IMR-90 (cell line): ENCODE data around the gene KIF21A. TPM values are rescaled to one million over a fixed set of nuclear protein-coding genes. Genes with fewer than 3 reads are reported as not detected.

Experiments
- ATAC-seq: fragments of 200-7000 bp; cut with Tn5 transposase; 2 replicates; pipeline ENCODE4 v1.9.1; 2020; ENCODE audit warnings: low read depth, mild to moderate bottlenecking, moderate library complexity
- BruUV-seq: library from RNA; stranded (reverse); fragments of 400-500 nt; replicated peaks from 2 replicates; lab custom pipeline; 2021; lab: Mats Ljungman, UMichigan
- CTCF ChIA-PET: fragments of 300-600 bp; formaldehyde crosslinking; extraction: SDS; loops from one replicate; lab custom pipeline; 2021; ENCODE audit warnings: antibody characterized with exemption; lab: Yijun Ruan, JAX
- POLR2A ChIA-PET: fragments of 300-600 bp; sonication (Branson Sonifier 250); formaldehyde crosslinking; loops from one replicate; lab custom pipeline; 2022; ENCODE audit warnings: antibody characterized with exemption; ENCODE audit not compliant: unreplicated experiment; lab: Charles Lee
- DNase-seq: peaks from one replicate; pipeline ENCODE4 v3.0.0; 2013
- H2AFZ ChIP-seq: replicated peaks from 2 replicates; pipeline ENCODE3; 2013; ENCODE audit warnings: low read length, mild to moderate bottlenecking; ENCODE audit not compliant: poor library complexity
- H2AK5ac ChIP-seq: 2 replicates; pipeline ENCODE4 v1.6.1; 2013; ENCODE audit warnings: low read depth, low read length, inconsistent platforms
- H2AK9ac ChIP-seq: replicated peaks from 2 replicates; pipeline ENCODE3; 2013; ENCODE audit warnings: mild to moderate bottlenecking, low read depth, low read length, moderate library complexity; ENCODE audit not compliant: poor library complexity
- H2BK120ac ChIP-seq: 2 replicates; pipeline ENCODE4 v1.6.1; 2013; ENCODE audit warnings: low read depth, low read length, inconsistent platforms
- H2BK15ac ChIP-seq: 3 replicates; pipeline ENCODE4 v1.6.1; 2013; ENCODE audit warnings: low read depth, low read length, inconsistent platforms
- H2BK20ac ChIP-seq: 2 replicates; pipeline ENCODE4 v1.6.1; 2013; ENCODE audit warnings: low read depth, mild to moderate bottlenecking, inconsistent platforms, low read length, moderate library complexity
- H2BK5ac ChIP-seq: 2 replicates; pipeline ENCODE4 v1.6.1; 2013; ENCODE audit warnings: mild to moderate bottlenecking, low read depth, low read length, inconsistent platforms; ENCODE audit not compliant: poor library complexity, severe bottlenecking
- H3K14ac ChIP-seq: replicated peaks from 2 replicates; pipeline ENCODE4 v1.6.1; 2013; ENCODE audit warnings: low read depth, low read length, inconsistent platforms
- H3K18ac ChIP-seq: 2 replicates; pipeline ENCODE4 v1.6.1; 2013; ENCODE audit warnings: low read depth, low read length, control low read depth
- H3K23ac ChIP-seq: 2 replicates; pipeline ENCODE4 v1.6.1; 2013; ENCODE audit warnings: low read depth, low read length, inconsistent platforms
- H3K27ac ChIP-seq: 2 replicates; pipeline ENCODE4 v1.5.1; 2013; ENCODE audit warnings: mild to moderate bottlenecking, control low read depth, low read length; ENCODE audit not compliant: insufficient read depth
- H3K27me3 ChIP-seq: 2 replicates; pipeline ENCODE4 v1.6.1; 2013; ENCODE audit warnings: low read length; ENCODE audit not compliant: control insufficient read depth, insufficient read depth
- H3K36me3 ChIP-seq: 2 replicates; pipeline ENCODE4 v1.6.1; 2013; ENCODE audit warnings: low read length, mixed read lengths; ENCODE audit not compliant: control insufficient read depth, insufficient read depth
- H3K4ac ChIP-seq: 2 replicates; pipeline ENCODE4 v1.6.1; 2013; ENCODE audit warnings: low read depth, low read length, inconsistent platforms
- H3K4me1 ChIP-seq: 2 replicates; pipeline ENCODE4 v1.6.1; 2013; ENCODE audit warnings: low read length, mixed read lengths; ENCODE audit not compliant: control insufficient read depth, insufficient read depth
- H3K4me2 ChIP-seq: 2 replicates; pipeline ENCODE4 v1.6.1; 2013; ENCODE audit warnings: low read depth, mild to moderate bottlenecking, control low read depth, low read length, moderate library complexity
- H3K4me3 ChIP-seq: 2 replicates; pipeline ENCODE4 v1.5.1; 2013; ENCODE audit warnings: low read depth, mild to moderate bottlenecking, control low read depth, low read length, moderate library complexity; ENCODE audit not compliant: insufficient read depth
- H3K56ac ChIP-seq: 2 replicates; pipeline ENCODE4 v1.6.1; 2013; ENCODE audit warnings: low read length, inconsistent platforms; ENCODE audit not compliant: insufficient read depth; ENCODE audit errors: extremely low read depth
- H3K79me1 ChIP-seq, 2 experiments: 2 replicates each; pipeline ENCODE4 v1.6.1; 2013; ENCODE audit warnings: low read length in 2 of 2, inconsistent platforms in 1 of 2, low read depth in 1 of 2
- H3K9ac ChIP-seq: 2 replicates; pipeline ENCODE4 v1.6.1; 2013; ENCODE audit warnings: low read depth, low read length, control low read depth
- H3K9me1 ChIP-seq: 2 replicates; pipeline ENCODE4 v1.6.1; 2013; ENCODE audit warnings: low read length, inconsistent platforms; ENCODE audit not compliant: insufficient read depth
- H3K9me3 ChIP-seq: 2 replicates; pipeline ENCODE4 v1.6.1; 2013; ENCODE audit warnings: low read length; ENCODE audit not compliant: control insufficient read depth, insufficient read depth
- H4K20me1 ChIP-seq: 2 replicates; pipeline ENCODE4 v1.6.1; 2013; ENCODE audit warnings: low read length, inconsistent platforms; ENCODE audit not compliant: insufficient read depth
- H4K5ac ChIP-seq: 2 replicates; pipeline ENCODE4 v1.6.1; 2013; ENCODE audit warnings: mild to moderate bottlenecking, low read depth, low read length, control low read depth
- H4K8ac ChIP-seq, 2 experiments: 2 replicates each; pipeline ENCODE4 v1.6.1; 2013; ENCODE audit warnings: low read depth in 2 of 2, low read length in 2 of 2, control low read depth in 1 of 2, inconsistent platforms in 1 of 2
- H4K91ac ChIP-seq: 2 replicates; pipeline ENCODE4 v1.6.1; 2013; ENCODE audit warnings: low read depth, low read length, inconsistent platforms; ENCODE audit not compliant: insufficient read depth
- BHLHE40 ChIP-seq: fragments of 150-350 bp; IDR thresholded peaks from 2 replicates; pipeline ENCODE4 v1.6.1; 2016; ENCODE audit warnings: mild to moderate bottlenecking, low read depth, low read length
- CEBPB ChIP-seq: IDR thresholded peaks from 2 replicates; pipeline ENCODE4 v1.6.1; 2012; ENCODE audit warnings: low read depth, low read length, improper control_type of control experiment
- CHD1 ChIP-seq: IDR thresholded peaks from 2 replicates; pipeline ENCODE4 v1.6.1; 2012; ENCODE audit warnings: low read depth, low read length, improper control_type of control experiment
- FOS ChIP-seq: fragments of 150-350 bp; IDR thresholded peaks from 2 replicates; pipeline ENCODE4 v1.6.1; 2016; ENCODE audit warnings: low read depth, low read length
- MAFK ChIP-seq: IDR thresholded peaks from 2 replicates; pipeline ENCODE4 v1.6.1; 2012; ENCODE audit warnings: low read depth, low read length, improper control_type of control experiment
- MAZ ChIP-seq: IDR thresholded peaks from 2 replicates; pipeline ENCODE4 v1.6.1; 2012; ENCODE audit warnings: low read depth, mild to moderate bottlenecking, low read length, improper control_type of control experiment, moderate library complexity, borderline replicate concordance
- MXI1 ChIP-seq: IDR thresholded peaks from 2 replicates; pipeline ENCODE4 v1.6.1; 2012; ENCODE audit warnings: low read depth, mild to moderate bottlenecking, low read length, moderate library complexity, borderline replicate concordance
- NFE2L2 ChIP-seq: fragments of 150-350 bp; IDR thresholded peaks from 2 replicates; pipeline ENCODE4 v1.6.1; 2016; ENCODE audit warnings: low read depth, mild to moderate bottlenecking, low read length
- POLR2A ChIP-seq: IDR thresholded peaks from 2 replicates; pipeline ENCODE4 v1.6.1; 2012; ENCODE audit warnings: mild to moderate bottlenecking, low read depth, low read length
- RAD21 ChIP-seq: IDR thresholded peaks from 2 replicates; pipeline ENCODE4 v1.6.1; 2012; ENCODE audit warnings: low read length, improper control_type of control experiment
- RCOR1 ChIP-seq: IDR thresholded peaks from 2 replicates; pipeline ENCODE4 v1.6.1; 2012; ENCODE audit warnings: mild to moderate bottlenecking, low read length, improper control_type of control experiment; ENCODE audit not compliant: insufficient replicate concordance
- RFX5 ChIP-seq: IDR thresholded peaks from 2 replicates; pipeline ENCODE4 v1.8.0; 2012; ENCODE audit warnings: low read depth, mild to moderate bottlenecking, low read length, moderate library complexity
- SMC3 ChIP-seq: fragments of 150-350 bp; IDR thresholded peaks from 2 replicates; pipeline ENCODE4 v1.6.1; 2016; ENCODE audit warnings: low read depth, mild to moderate bottlenecking, antibody characterized with exemption, low read length, moderate library complexity
- WGBS, 2 experiments: methylation state at CpG; one replicate each; pipeline versions ENCODE4 v1.1.5 to v1.1.7; 2013; ENCODE audit warnings: missing lambda C conversion rate in 2 of 2; ENCODE audit not compliant: insufficient read length in 1 of 2; ENCODE audit errors: extremely low coverage in 2 of 2; 5-methylcytosine and 5-hydroxymethylcytosine counted together
- dilution Hi-C: fragments of 300-500 bp; cut with HindIII; formaldehyde crosslinking; loops from one replicate; pipeline ENCODE4 v1.14.3; 2018; ENCODE audit warnings: low sequenced_read_pairs; ENCODE audit not compliant: unreplicated experiment
- in situ Hi-C: fragments of 300-500 bp; cut with MboI; formaldehyde crosslinking; loops from 3 replicates; pipeline ENCODE4 v1.14.3; 2019; ENCODE audit warnings: low sequenced_read_pairs, inconsistent platforms, mixed read lengths
- intact Hi-C: fragments of 100-400 bp; cut with micrococcal nuclease; formaldehyde crosslinking; loops from 2 replicates; pipeline ENCODE4 v1.10.0; 2022
- polyA plus RNA-seq, 3 experiments: library from polyadenylated mRNA; depleted of rRNA; stranded (reverse); fragments of >200 nt; gene quantifications; 2 replicates each; pipeline ENCODE4 v1.2.3, GENCODE V29; 2012; ENCODE audit warnings: low replicate concordance in 1 of 3
- total RNA-seq: library from RNA; depleted of rRNA; stranded (reverse); fragments of >200 nt; gene quantifications from 2 replicates; pipeline ENCODE4 v1.2.3, GENCODE V29; 2012
- TF ChIP-seq, protein P1 (sequence below): conservative IDR thresholded peaks from 2 replicates; pipeline ENCODE4 v1.5.1; 2012; ENCODE audit warnings: mild to moderate bottlenecking, low read depth, low read length, improper control_type of control experiment
- TF ChIP-seq, protein P2 (sequence below): fragments of 150-350 bp; IDR thresholded peaks from 2 replicates; pipeline ENCODE4 v1.6.1; 2017; ENCODE audit warnings: mild to moderate bottlenecking, antibody characterized with exemption, low read length, low read depth
- TF ChIP-seq, protein P3 (sequence below): fragments of 150-350 bp; IDR thresholded peaks from 2 replicates; pipeline ENCODE4 v1.6.1; 2016; ENCODE audit warnings: low read depth, mild to moderate bottlenecking, low read length, moderate library complexity, borderline replicate concordance

The KIF21A gene
- total and polyA plus RNA-seq, 2 of the 4 experiments (the other 2 are of a cell fraction): 0.38 to 1.1 TPM

DNA sequence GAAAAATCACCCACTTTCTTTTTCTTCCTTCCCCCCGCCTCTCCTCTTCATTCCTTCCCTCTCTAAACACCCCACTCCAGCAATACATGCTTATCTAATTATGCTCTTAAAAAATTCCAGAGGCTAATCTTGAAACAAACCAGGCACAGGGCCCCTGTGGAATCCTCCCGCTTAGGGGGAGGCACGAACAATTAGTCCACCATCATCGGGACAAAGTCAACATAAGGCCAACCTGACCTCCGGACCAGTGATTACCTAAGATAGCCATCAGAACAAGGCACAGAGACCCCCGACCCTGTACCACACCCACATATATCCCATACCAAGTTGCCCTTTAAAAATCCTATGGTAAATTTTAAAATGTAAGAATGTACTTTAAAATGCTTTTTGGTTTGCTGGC is 47.1 kb downstream of the KIF21A start:
- intact Hi-C loops: no loop called here
- no peak overlapping the region for H3K27ac ChIP-seq

More for the DNA sequence above, 47.1 kb downstream of the KIF21A start:
- DNase-seq (no peak), ATAC-seq (no peak)
- H2BK5ac ChIP-seq: no peak overlapping the region
- H3K4ac ChIP-seq: no peak overlapping the region
- H3K4me3 ChIP-seq: no peak overlapping the region
- no peak overlapping the region for H3K56ac ChIP-seq
- no peaks in the 10 kb centered on the region for H3K36me3 ChIP-seq
- no peak overlapping the region for H3K4me2 ChIP-seq
- POLR2A ChIA-PET: no interaction called here
- H2BK120ac ChIP-seq: no peak overlapping the region
- in situ Hi-C loops: no loop called here
- no peak overlapping the region for H3K9ac ChIP-seq
- no peaks in the 10 kb centered on the region for H3K9me1 ChIP-seq
- H4K8ac ChIP-seq: no peak overlapping the region
- H3K79me1 ChIP-seq: no peaks in the 10 kb centered on the region
- no peaks in the 10 kb centered on the region for H3K27me3 ChIP-seq
- H2AFZ ChIP-seq: no peak overlapping the region
- H3K14ac ChIP-seq: no peak overlapping the region
- H2AK9ac ChIP-seq: no peak overlapping the region
- H3K4me1 ChIP-seq: no peaks in the 10 kb centered on the region
- dilution Hi-C loops: no loop called here
- WGBS, 2 experiments: no CpG with 5 or more reads among the region's 6 CpGs
- no peaks in the 10 kb centered on the region; the same call in 1 of the 2 replicates for H3K9me3 ChIP-seq
- no peak overlapping the region for H4K91ac ChIP-seq
- no peak overlapping the region for H2AK5ac ChIP-seq
- H4K5ac ChIP-seq: no peak overlapping the region
- H4K20me1 ChIP-seq: no peaks in the 10 kb centered on the region
- H2BK20ac ChIP-seq: no peak overlapping the region
- no peak overlapping the region for H3K23ac ChIP-seq
- CTCF ChIA-PET: no interaction called here
- no peak overlapping the region for H3K18ac ChIP-seq
- BruUV-seq: no TSS peak
- no peak for TF ChIP-seq RCOR1
- TF ChIP-seq, protein P1, sequence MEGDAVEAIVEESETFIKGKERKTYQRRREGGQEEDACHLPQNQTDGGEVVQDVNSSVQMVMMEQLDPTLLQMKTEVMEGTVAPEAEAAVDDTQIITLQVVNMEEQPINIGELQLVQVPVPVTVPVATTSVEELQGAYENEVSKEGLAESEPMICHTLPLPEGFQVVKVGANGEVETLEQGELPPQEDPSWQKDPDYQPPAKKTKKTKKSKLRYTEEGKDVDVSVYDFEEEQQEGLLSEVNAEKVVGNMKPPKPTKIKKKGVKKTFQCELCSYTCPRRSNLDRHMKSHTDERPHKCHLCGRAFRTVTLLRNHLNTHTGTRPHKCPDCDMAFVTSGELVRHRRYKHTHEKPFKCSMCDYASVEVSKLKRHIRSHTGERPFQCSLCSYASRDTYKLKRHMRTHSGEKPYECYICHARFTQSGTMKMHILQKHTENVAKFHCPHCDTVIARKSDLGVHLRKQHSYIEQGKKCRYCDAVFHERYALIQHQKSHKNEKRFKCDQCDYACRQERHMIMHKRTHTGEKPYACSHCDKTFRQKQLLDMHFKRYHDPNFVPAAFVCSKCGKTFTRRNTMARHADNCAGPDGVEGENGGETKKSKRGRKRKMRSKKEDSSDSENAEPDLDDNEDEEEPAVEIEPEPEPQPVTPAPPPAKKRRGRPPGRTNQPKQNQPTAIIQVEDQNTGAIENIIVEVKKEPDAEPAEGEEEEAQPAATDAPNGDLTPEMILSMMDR: no peak
- TF ChIP-seq NFE2L2: no peak
- TF ChIP-seq RFX5: no peak
- TF ChIP-seq, protein P2, sequence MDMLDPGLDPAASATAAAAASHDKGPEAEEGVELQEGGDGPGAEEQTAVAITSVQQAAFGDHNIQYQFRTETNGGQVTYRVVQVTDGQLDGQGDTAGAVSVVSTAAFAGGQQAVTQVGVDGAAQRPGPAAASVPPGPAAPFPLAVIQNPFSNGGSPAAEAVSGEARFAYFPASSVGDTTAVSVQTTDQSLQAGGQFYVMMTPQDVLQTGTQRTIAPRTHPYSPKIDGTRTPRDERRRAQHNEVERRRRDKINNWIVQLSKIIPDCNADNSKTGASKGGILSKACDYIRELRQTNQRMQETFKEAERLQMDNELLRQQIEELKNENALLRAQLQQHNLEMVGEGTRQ: no peak
- no peak for TF ChIP-seq RAD21
- TF ChIP-seq POLR2A: no peak
- no peak for TF ChIP-seq SMC3
- TF ChIP-seq MXI1: no peak
- TF ChIP-seq, protein P3, sequence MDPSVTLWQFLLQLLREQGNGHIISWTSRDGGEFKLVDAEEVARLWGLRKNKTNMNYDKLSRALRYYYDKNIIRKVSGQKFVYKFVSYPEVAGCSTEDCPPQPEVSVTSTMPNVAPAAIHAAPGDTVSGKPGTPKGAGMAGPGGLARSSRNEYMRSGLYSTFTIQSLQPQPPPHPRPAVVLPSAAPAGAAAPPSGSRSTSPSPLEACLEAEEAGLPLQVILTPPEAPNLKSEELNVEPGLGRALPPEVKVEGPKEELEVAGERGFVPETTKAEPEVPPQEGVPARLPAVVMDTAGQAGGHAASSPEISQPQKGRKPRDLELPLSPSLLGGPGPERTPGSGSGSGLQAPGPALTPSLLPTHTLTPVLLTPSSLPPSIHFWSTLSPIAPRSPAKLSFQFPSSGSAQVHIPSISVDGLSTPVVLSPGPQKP: no peak
- TF ChIP-seq FOS: no peak
- TF ChIP-seq CEBPB: no peak
- TF ChIP-seq MAFK: no peak
- TF ChIP-seq BHLHE40: no peak
- no peak for TF ChIP-seq MAZ
- no peak for TF ChIP-seq CHD1
- no peak overlapping the region for H2BK15ac ChIP-seq
